Measurements from ENCODE around the gene ANO6. TPM values are rescaled to one million over a fixed set of nuclear protein-coding genes. Genes with fewer than 3 reads are reported as not detected.

Gene ANO6
- total and polyA plus RNA-seq, 12 donors = 8.9 to 52.2 (median 40.9) TPM

GRCh38 chr12:45415393-45415817 lies 199.5 kb downstream of the ANO6 start:
- peak; percentile 18 to 61 for DNase-seq
- Histone ChIP-seq H3K36me3 (peaks cover 0 to 93% (median 36%) of the 10 kb centered on the region in 9 donors), H3K9me3 (no peaks in the 10 kb centered on the region), H3K27ac (peak overlapping the region in 6 of 10 donors; percentile 25 to 74 (median 58)), H3K4me3 (no peak overlapping the region), H3K27me3 (no peaks in the 10 kb centered on the region), H3K4me1 (peaks cover 0 to 16% (median 4%) of the 10 kb centered on the region in 9 donors)
- no peak for TF ChIP-seq CTCF (IDR thresholded peaks at IDR 0.05)
- 59 to 61% methylated on average over 4 of the region's 4 CpGs for WGBS, 2 donors
- intact Hi-C loops (cut with DNase I) = loop anchor here in 2 of 10 donors (10.0 kb wide), 2 partner anchors 241 to 309 kb away; partner anchors contain the start of gene ARID2 (in 1 of the 2)
- ATAC-seq = peak; percentile 68 to 98 (median 95)

- ATAC-seq (no peak), DNase-seq (no peak)
- WGBS, 2 donors = 74 to 77% methylated on average over 2 of the region's 2 CpGs
- Histone ChIP-seq H3K36me3 (peaks cover 0 to 93% (median 36%) of the 10 kb centered on the region in 9 donors), H3K27ac (peak overlapping the region in 5 of 10 donors; percentile 48 to 74 (median 66)), H3K4me3 (no peak overlapping the region), H3K27me3 (no peaks in the 10 kb centered on the region), H3K4me1 (peaks cover 0 to 12% (median 0%) of the 10 kb centered on the region in 9 donors), H3K9me3 (no peaks in the 10 kb centered on the region)
- intact Hi-C loops (cut with DNase I) = loop anchor here in 2 of 10 donors (10.0 kb wide), 2 partner anchors 241 to 309 kb away; partner anchors contain the start of gene ARID2 (in 1 of the 2)
- no peak for TF ChIP-seq CTCF (IDR thresholded peaks at IDR 0.05)
Measured at GRCh38 chr12:45416126-45416525, 200.2 kb downstream of the ANO6 start.

- 95 to 100% methylated on average over 1 of the region's 1 CpG for WGBS, 2 donors
- H3K9me3 ChIP-seq = no peaks in the 10 kb centered on the region
- intact Hi-C loops (cut with DNase I) = loop anchor here in 2 of 10 donors (10.0 kb wide), 2 partner anchors 244 to 306 kb away; partner anchors contain the start of gene ARID2 (in 1 of the 2)
- no peak for ATAC-seq
- no peak overlapping the region for H3K27ac ChIP-seq
- peaks cover 0 to 12% (median 0%) of the 10 kb centered on the region in 9 donors for H3K4me1 ChIP-seq
- no peak for TF ChIP-seq CTCF (IDR thresholded peaks at IDR 0.05)
- DNase-seq = no peak
- no peaks in the 10 kb centered on the region for H3K27me3 ChIP-seq
- H3K4me3 ChIP-seq = no peak overlapping the region
- H3K36me3 ChIP-seq = peaks cover 0 to 93% (median 26%) of the 10 kb centered on the region in 9 donors
Measured at GRCh38 chr12:45418520-45418919, 202.6 kb downstream of the ANO6 start.

GRCh38 chr12:45419317-45419814 lies 203.5 kb downstream of the ANO6 start:
- Histone ChIP-seq H3K4me3 (no peak overlapping the region), H3K27ac (no peak overlapping the region), H3K36me3 (peaks cover 0 to 93% (median 26%) of the 10 kb centered on the region in 9 donors), H3K27me3 (no peaks in the 10 kb centered on the region), H3K4me1 (peaks cover 0 to 12% (median 0%) of the 10 kb centered on the region in 9 donors), H3K9me3 (no peaks in the 10 kb centered on the region)
- ATAC-seq (no peak), DNase-seq (no peak)
- intact Hi-C loops (cut with DNase I) = loop anchor here in 2 of 10 donors (10.0 kb wide), 2 partner anchors 245 to 305 kb away; partner anchors contain the start of gene ARID2 (in 1 of the 2)
- no peak for TF ChIP-seq CTCF (IDR thresholded peaks at IDR 0.05)
- WGBS, 2 donors = 88 to 94% methylated on average over 1 of the region's 1 CpG

Measured in heart right ventricle (tissue), 16 donors.